Measurements from ENCODE around the gene DMPK. TPM values are rescaled to one million over a fixed set of nuclear protein-coding genes. Genes with fewer than 3 reads are reported as not detected.
A peak's percentile ranks its signal among the peaks of the same experiment; 100 is the strongest.

The DMPK gene
- total RNA-seq, 1 donor from 2014 or later = 118 TPM

DNA sequence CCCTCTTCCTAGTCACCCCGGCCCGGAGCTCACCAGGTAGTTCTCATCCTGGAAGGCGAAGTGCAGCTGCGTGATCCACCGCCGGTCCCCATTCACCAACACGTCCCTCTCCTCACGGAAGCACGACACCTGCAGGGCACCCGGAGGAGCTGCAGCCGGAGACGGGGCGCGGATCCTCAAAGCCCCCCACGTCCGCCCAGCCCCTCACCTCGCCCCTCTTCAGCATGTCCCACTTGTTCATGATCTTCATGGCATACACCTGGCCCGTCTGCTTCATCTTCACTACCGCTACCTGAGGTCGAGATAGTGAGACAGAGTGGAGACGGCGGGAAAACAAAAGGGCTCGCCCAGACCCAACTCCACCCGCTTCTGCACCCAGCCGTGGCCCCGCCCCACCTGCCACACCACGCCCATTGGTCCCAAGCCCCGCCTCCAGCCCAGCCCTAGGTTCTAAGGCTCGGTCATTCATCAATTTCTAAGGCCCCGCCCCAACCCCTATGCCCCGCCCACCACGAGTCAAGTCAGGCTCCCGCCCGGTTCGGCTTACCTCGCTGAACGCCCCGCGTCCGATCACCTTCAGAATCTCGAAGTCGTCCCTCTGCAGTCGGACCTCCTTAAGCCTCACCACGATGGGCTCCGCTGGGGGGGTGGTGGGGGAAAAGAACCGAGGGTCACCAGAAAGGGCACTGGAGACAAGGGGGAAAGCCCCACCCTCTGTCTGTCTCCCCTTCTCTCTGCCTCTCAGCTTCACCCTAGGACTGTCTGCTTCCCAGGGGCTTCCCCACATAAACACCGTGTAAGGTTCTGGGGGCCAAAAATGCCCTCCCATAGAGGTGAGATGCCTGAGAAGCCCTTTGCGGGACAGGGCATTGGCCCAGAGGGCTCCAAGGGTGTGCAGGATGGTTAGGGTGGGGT, 2.8 kb downstream of the DMPK start:
- no peaks in the 10 kb centered on the region for H3K9me3 Mint-ChIP-seq
- TF ChIP-seq, protein P1, sequence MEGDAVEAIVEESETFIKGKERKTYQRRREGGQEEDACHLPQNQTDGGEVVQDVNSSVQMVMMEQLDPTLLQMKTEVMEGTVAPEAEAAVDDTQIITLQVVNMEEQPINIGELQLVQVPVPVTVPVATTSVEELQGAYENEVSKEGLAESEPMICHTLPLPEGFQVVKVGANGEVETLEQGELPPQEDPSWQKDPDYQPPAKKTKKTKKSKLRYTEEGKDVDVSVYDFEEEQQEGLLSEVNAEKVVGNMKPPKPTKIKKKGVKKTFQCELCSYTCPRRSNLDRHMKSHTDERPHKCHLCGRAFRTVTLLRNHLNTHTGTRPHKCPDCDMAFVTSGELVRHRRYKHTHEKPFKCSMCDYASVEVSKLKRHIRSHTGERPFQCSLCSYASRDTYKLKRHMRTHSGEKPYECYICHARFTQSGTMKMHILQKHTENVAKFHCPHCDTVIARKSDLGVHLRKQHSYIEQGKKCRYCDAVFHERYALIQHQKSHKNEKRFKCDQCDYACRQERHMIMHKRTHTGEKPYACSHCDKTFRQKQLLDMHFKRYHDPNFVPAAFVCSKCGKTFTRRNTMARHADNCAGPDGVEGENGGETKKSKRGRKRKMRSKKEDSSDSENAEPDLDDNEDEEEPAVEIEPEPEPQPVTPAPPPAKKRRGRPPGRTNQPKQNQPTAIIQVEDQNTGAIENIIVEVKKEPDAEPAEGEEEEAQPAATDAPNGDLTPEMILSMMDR (conservative IDR thresholded peaks at IDR 0.05) = peak; percentile 68
- H3K36me3 Mint-ChIP-seq (ENCODE audit: low read depth) = peaks cover 12% of the 10 kb centered on the region
- DNase-seq (ENCODE audit: low read depth, low spot score) = peak; percentile 84
- H3K4me1 Mint-ChIP-seq = peaks cover 28% of the 10 kb centered on the region
- peaks cover 10% of the 10 kb centered on the region for H3K27me3 Mint-ChIP-seq (ENCODE audit: low read depth)
- peak overlapping the region; percentile 87 for H3K4me3 Mint-ChIP-seq
- H3K27ac Mint-ChIP-seq (ENCODE audit: unreplicated experiment) = peak overlapping the region; percentile 96

- no peak overlapping the region for H3K27ac Mint-ChIP-seq (ENCODE audit: unreplicated experiment)
- H3K4me1 Mint-ChIP-seq = peaks cover 22% of the 10 kb centered on the region
- no peaks in the 10 kb centered on the region for H3K9me3 Mint-ChIP-seq
- TF ChIP-seq, protein P1 (conservative IDR thresholded peaks at IDR 0.05) = no peak
- no peak for DNase-seq (ENCODE audit: low read depth, low spot score)
- peak overlapping the region; percentile 87 for H3K4me3 Mint-ChIP-seq
- H3K36me3 Mint-ChIP-seq (ENCODE audit: low read depth) = peaks cover 12% of the 10 kb centered on the region
- H3K27me3 Mint-ChIP-seq (ENCODE audit: low read depth) = peaks cover 10% of the 10 kb centered on the region
Observed at GRCh38 chr19:45778010-45778661, 4.2 kb downstream of the DMPK start.

GRCh38 chr19:45777395-45777961, 4.8 kb downstream of the DMPK start:
- H3K27ac Mint-ChIP-seq (ENCODE audit: unreplicated experiment) = no peak overlapping the region
- TF ChIP-seq, protein P1 (conservative IDR thresholded peaks at IDR 0.05) = no peak
- peaks cover 10% of the 10 kb centered on the region for H3K27me3 Mint-ChIP-seq (ENCODE audit: low read depth)
- no peak for DNase-seq (ENCODE audit: low read depth, low spot score)
- peaks cover 21% of the 10 kb centered on the region for H3K4me1 Mint-ChIP-seq
- H3K4me3 Mint-ChIP-seq = peak overlapping the region; percentile 27
- no peaks in the 10 kb centered on the region for H3K9me3 Mint-ChIP-seq
- H3K36me3 Mint-ChIP-seq (ENCODE audit: low read depth) = peaks cover 12% of the 10 kb centered on the region

GRCh38 chr19:45774765-45775164, 7.5 kb downstream of the DMPK start:
- Mint-ChIP-seq H3K4me3 (peak overlapping the region; percentile 44), H3K27ac (ENCODE audit: unreplicated experiment) (no peak overlapping the region), H3K27me3 (ENCODE audit: low read depth) (peaks cover 20% of the 10 kb centered on the region), H3K4me1 (peaks cover 27% of the 10 kb centered on the region), H3K9me3 (no peaks in the 10 kb centered on the region), H3K36me3 (ENCODE audit: low read depth) (peaks cover 22% of the 10 kb centered on the region)
- DNase-seq (ENCODE audit: low read depth, low spot score) = no peak
- TF ChIP-seq, protein P1 (conservative IDR thresholded peaks at IDR 0.05) = no peak

- TF ChIP-seq, protein P1 (conservative IDR thresholded peaks at IDR 0.05) = no peak
- H3K27ac Mint-ChIP-seq (ENCODE audit: unreplicated experiment) = no peak overlapping the region
- no peaks in the 10 kb centered on the region for H3K9me3 Mint-ChIP-seq
- H3K36me3 Mint-ChIP-seq (ENCODE audit: low read depth) = peaks cover 17% of the 10 kb centered on the region
- peaks cover 20% of the 10 kb centered on the region for H3K4me1 Mint-ChIP-seq
- H3K27me3 Mint-ChIP-seq (ENCODE audit: low read depth) = peaks cover 23% of the 10 kb centered on the region
- no peak for DNase-seq (ENCODE audit: low read depth, low spot score)
- H3K4me3 Mint-ChIP-seq = peak overlapping the region; percentile 69
Observed at GRCh38 chr19:45773384-45773783, 8.9 kb downstream of the DMPK start.

Measured in neural crest cell (in vitro differentiated cells).